Stimulated activated CD4-positive, alpha-beta T cell treated with anti-CD3 and anti-CD28 coated beads, TNF-alpha, amount 100 ng/mL, for 4 hours (primary cell): Measurements from ENCODE around the gene RPP14.

Experiments
- DNase-seq, 3 experiments: peaks; one replicate each; pipeline ENCODE4 v3.0.0-alpha.2; 2020; ENCODE audit warnings: low read depth in 3 of 3

RPP14 gene

DNA sequence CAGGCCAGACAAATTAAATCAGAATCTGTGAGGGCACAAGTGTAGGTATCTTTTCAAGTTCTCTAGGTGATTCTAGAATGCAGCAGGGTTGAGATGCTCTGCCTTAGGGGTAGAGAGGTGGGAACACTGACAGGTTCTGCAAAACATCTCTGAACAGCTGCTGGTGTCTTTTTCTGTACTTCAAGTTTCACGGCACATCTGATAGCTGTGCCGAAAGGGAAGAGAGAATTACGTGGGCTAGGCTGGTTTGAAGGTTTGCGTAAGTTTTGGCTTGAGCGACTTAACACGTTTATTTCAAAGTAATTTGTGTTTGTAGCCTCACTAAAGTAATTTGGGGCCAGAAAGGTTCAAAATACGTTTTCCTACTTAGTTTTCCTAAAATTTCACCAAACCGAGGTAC is 49.1 kb downstream of the RPP14 start:
- DNase-seq = no peak

- DNase-seq = no peak
These were observed 50.0 kb downstream of the RPP14 start for GRCh38 chr3:58356054-58356453.

DNA sequence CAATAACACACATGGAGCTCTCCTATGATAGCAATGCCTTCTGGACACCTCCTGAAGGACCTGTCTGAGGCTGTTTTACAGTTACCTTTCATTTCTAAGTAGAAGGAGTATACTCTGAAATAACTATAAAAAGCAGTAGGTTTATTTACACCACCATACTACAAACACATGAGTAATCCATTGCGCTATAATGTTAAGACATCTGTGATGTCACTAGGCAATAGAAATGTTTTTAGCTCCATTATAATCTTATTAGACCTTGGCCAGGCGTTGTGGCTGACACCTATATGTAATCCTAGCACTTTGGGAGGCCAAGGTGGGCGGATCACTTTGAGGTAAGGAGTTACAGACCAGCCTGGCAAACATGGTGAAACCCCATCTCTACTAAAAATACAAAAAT is 51.4 kb downstream of the RPP14 start:
- DNase-seq = no peak

GRCh38 chr3:58358092-58358491 is 52.0 kb downstream of the RPP14 start:
- no peak for DNase-seq

DNA sequence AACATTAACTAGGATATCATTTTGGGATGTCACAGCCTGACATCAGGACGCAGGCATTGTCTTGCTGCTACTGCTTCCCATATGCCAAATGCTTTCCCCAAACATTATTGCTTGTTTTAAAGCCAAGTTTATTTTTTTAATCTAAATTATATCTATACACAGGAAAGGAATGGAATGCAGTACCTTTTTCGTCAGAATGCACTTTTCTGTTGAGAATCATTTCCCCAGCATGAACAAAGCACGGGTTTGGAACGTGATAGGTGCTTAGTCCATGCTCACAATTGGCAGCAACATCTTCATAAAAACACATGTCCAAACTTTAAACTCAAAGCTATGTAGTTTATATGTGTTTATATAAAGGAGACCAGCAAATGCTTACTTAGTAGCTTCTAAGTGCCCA is 52.8 kb downstream of the RPP14 start:
- no peak for DNase-seq

GRCh38 chr3:58359621-58360020 is 53.6 kb downstream of the RPP14 start:
- no peak for DNase-seq

GRCh38 chr3:58361866-58362265 is 55.8 kb downstream of the RPP14 start:
- DNase-seq = no peak

- DNase-seq = no peak
These were observed 60.7 kb downstream of the RPP14 start for GRCh38 chr3:58366699-58367098.

DNA sequence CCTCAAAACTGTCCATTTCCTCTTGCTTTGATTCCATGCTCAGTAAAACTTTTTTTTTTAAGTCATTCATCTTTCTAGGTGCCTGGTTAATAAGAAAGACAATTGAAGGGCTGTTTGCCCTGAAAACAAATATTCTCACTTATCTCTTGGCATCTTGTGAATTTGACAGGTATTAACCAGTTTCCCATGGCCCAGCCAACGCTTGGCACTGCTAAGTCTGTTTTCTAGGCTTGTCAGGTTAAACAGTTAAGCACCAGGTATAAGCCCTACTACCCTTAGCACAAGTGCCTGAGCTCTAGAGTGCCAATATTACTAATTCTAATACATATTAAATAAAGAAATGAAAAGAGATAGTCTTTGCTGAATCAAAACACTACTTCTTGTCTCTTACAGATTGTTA is 63.0 kb downstream of the RPP14 start:
- DNase-seq = no peak
